HepG2 (cell line): ENCODE measurements around the gene SLC39A2. TPM values are rescaled to one million over a fixed set of nuclear protein-coding genes. Genes with fewer than 3 reads are reported as not detected.

Experiments
- ARID4A ChIP-seq: sonication (generic); formaldehyde crosslinking; IDR thresholded peaks from 2 replicates; pipeline ENCODE4 v1.5.0; 2020; ENCODE audit warnings: mild to moderate bottlenecking, missing genetic modification reagents, borderline replicate concordance
- ARNT2 ChIP-seq: sonication (generic); formaldehyde crosslinking; IDR thresholded peaks from 2 replicates; pipeline ENCODE4 v1.8.0; 2022; ENCODE audit warnings: mild to moderate bottlenecking, low read depth, missing genetic modification reagents, moderate library complexity
- CTCF ChIP-seq: sonication (generic); formaldehyde crosslinking; IDR thresholded peaks from 2 replicates; pipeline ENCODE4 v1.5.0; 2020; ENCODE audit warnings: mild to moderate bottlenecking, missing genetic modification reagents, moderate library complexity
- GTF3A ChIP-seq: sonication (generic); formaldehyde crosslinking; conservative IDR thresholded peaks from 2 replicates; pipeline ENCODE4 v1.4.0; 2020; ENCODE audit warnings: mild to moderate bottlenecking, missing genetic modification reagents
- HNRNPK ChIP-seq: fragments of 200-400 bp; formaldehyde crosslinking; IDR thresholded peaks from 2 replicates; pipeline ENCODE4 v1.6.1; 2018; ENCODE audit warnings: low read length, low read depth, moderate library complexity, mild to moderate bottlenecking; ENCODE audit not compliant: poor library complexity, severe bottlenecking
- KLF11 ChIP-seq: IDR thresholded peaks from 2 replicates; pipeline ENCODE4 v1.6.1; 2016; ENCODE audit warnings: missing compliant biosample characterization
- MXI1 ChIP-seq: IDR thresholded peaks from 3 replicates; pipeline ENCODE4 v1.6.1; 2012; ENCODE audit warnings: low read depth, low read length, inconsistent platforms, borderline replicate concordance
- REXO4 ChIP-seq: sonication (generic); formaldehyde crosslinking; IDR thresholded peaks from 2 replicates; pipeline ENCODE4 v1.8.0; 2022; ENCODE audit warnings: missing genetic modification reagents, mild to moderate bottlenecking, borderline replicate concordance
- RXRB ChIP-seq: IDR thresholded peaks from 2 replicates; pipeline ENCODE4 v1.6.1; 2016; ENCODE audit warnings: borderline replicate concordance, missing genetic modification reagents, missing compliant biosample characterization
- STAT5B ChIP-seq: sonication (generic); formaldehyde crosslinking; IDR thresholded peaks from 2 replicates; pipeline ENCODE4 v1.4.0; 2020; ENCODE audit warnings: missing genetic modification reagents
- ZNF232 ChIP-seq: sonication (generic); formaldehyde crosslinking; IDR thresholded peaks from 2 replicates; pipeline ENCODE4 v1.4.0; 2020; ENCODE audit warnings: missing genetic modification reagents, borderline replicate concordance
- ZNF430 ChIP-seq: sonication (generic); formaldehyde crosslinking; IDR thresholded peaks from 2 replicates; pipeline ENCODE4 v1.9.0; 2021; ENCODE audit warnings: mild to moderate bottlenecking, missing genetic modification reagents
- ZNF512 ChIP-seq: sonication (generic); formaldehyde crosslinking; IDR thresholded peaks from 2 replicates; pipeline ENCODE4 v1.4.0; 2020; ENCODE audit warnings: mild to moderate bottlenecking, missing genetic modification reagents
- ZNF619 ChIP-seq: sonication (generic); formaldehyde crosslinking; IDR thresholded peaks from 2 replicates; pipeline ENCODE4 v1.4.0; 2020; ENCODE audit warnings: mild to moderate bottlenecking, missing genetic modification reagents
- ZNF644 ChIP-seq: IDR thresholded peaks from 2 replicates; pipeline ENCODE4 v1.6.1; 2016; ENCODE audit warnings: low read depth
- ZNF781 ChIP-seq: sonication (generic); formaldehyde crosslinking; IDR thresholded peaks from 2 replicates; pipeline ENCODE4 v1.5.1; 2020; ENCODE audit warnings: borderline replicate concordance, mild to moderate bottlenecking, missing genetic modification reagents; ENCODE audit errors: not compliant biosample characterization
- polyA plus RNA-seq, 8 experiments: library from polyadenylated mRNA; depleted of rRNA in 3 of 8; stranded (reverse) in 7 of 8; unstranded in 1 of 8; fragments of >200 nt; fragmentation: Illumina TruSeq in 4 of 8; extraction: Trizol in 4 of 8; gene quantifications; 2 replicates each; pipeline versions ENCODE4 v1.2.1 to v1.2.3, GENCODE V29; 2011 to 2016; ENCODE audit warnings: low read depth in 4 of 8, missing spikeins in 1 of 8, mixed read lengths in 1 of 8; ENCODE audit not compliant: insufficient read depth in 1 of 8
- total RNA-seq, 5 experiments: library from RNA; depleted of rRNA; stranded (reverse); fragments of >200 nt; fragmentation: Illumina TruSeq; extraction: Trizol; gene quantifications; 2 replicates each; pipeline ENCODE4 v1.2.3, GENCODE V29; 2016; ENCODE audit warnings: low read depth in 1 of 5
- TF ChIP-seq, protein P1 (sequence below): sonication (generic); formaldehyde crosslinking; IDR thresholded peaks from 2 replicates; pipeline ENCODE4 v1.5.0; 2020; ENCODE audit warnings: missing genetic modification reagents

Gene SLC39A2
- total and polyA plus RNA-seq, 2 of the 13 experiments (the other 11 are each of a cell fraction or from before 2014, with no cell fraction given), result 0.08 to 0.11 TPM

GRCh38 chr14:20989787-20990600 is 9.1 kb upstream of the SLC39A2 start, which contains the start of gene METTL17 (continued):
- TF ChIP-seq ARID4A (CRISPR knock-in tag) (peak; percentile 90), ZNF430 (CRISPR knock-in tag) (peak; percentile 83; the same call in 1 of the 2 replicates), RXRB (CRISPR knock-in tag) (peak; percentile 54), GTF3A (CRISPR knock-in tag) (no peak), CTCF (CRISPR knock-in tag) (peak; percentile 79), ZNF619 (peak; percentile 67), MXI1 (peak; percentile 14; the same call in 1 of the 3 replicates), ZNF644 (CRISPR knock-in tag) (0 out of 2 replicates have a peak, but pooled peaks have one; percentile 5), STAT5B (no peak), ZNF781 (CRISPR knock-in tag) (peak; percentile 93), KLF11 (0 out of 2 replicates have a peak, but pooled peaks have one; percentile 48), HNRNPK (no peak), ZNF232 (CRISPR knock-in tag) (peak; percentile 11; the same call in 1 of the 2 replicates), ZNF512 (CRISPR knock-in tag) (no peak), REXO4 (CRISPR knock-in tag) (no peak), ARNT2 (CRISPR knock-in tag) (peak; percentile 66; the same call in 1 of the 2 replicates)
- TF ChIP-seq, protein P1, sequence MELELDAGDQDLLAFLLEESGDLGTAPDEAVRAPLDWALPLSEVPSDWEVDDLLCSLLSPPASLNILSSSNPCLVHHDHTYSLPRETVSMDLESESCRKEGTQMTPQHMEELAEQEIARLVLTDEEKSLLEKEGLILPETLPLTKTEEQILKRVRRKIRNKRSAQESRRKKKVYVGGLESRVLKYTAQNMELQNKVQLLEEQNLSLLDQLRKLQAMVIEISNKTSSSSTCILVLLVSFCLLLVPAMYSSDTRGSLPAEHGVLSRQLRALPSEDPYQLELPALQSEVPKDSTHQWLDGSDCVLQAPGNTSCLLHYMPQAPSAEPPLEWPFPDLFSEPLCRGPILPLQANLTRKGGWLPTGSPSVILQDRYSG (CRISPR knock-in tag), result peak; percentile 50; the same call in 1 of the 2 replicates
